ENCODE data around the gene GARIN6.

DNA sequence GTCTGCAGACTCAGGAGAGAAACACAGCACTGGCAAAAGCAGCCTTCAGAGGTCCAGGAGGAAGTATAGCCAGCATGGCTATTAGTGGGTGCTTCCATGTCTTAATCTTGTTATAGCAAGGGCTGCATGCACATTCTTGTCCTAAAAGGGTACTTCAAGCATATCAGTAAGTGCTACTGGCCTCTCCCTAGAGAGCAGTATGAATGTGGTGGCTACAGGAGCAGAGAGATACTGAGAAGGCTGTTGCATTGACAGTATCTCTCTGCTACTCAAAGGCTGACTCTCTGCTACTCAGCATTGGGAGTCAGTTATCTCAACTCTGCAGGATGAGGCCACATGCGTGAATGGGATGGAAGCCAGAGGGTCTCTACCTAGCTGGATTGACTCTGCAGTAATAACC lies 2.0 kb downstream of the GARIN6 start:
- TF ChIP-seq, protein P1, sequence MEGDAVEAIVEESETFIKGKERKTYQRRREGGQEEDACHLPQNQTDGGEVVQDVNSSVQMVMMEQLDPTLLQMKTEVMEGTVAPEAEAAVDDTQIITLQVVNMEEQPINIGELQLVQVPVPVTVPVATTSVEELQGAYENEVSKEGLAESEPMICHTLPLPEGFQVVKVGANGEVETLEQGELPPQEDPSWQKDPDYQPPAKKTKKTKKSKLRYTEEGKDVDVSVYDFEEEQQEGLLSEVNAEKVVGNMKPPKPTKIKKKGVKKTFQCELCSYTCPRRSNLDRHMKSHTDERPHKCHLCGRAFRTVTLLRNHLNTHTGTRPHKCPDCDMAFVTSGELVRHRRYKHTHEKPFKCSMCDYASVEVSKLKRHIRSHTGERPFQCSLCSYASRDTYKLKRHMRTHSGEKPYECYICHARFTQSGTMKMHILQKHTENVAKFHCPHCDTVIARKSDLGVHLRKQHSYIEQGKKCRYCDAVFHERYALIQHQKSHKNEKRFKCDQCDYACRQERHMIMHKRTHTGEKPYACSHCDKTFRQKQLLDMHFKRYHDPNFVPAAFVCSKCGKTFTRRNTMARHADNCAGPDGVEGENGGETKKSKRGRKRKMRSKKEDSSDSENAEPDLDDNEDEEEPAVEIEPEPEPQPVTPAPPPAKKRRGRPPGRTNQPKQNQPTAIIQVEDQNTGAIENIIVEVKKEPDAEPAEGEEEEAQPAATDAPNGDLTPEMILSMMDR (IDR thresholded peaks at IDR 0.05) = no peak
- TF ChIP-seq POLR2A (IDR thresholded peaks at IDR 0.05) (no peak), EP300 (IDR thresholded peaks at IDR 0.05) (no peak)
